Ureter (tissue), 1 donor: ENCODE results near the gene GSAP. TPM values are rescaled to one million over a fixed set of nuclear protein-coding genes. Genes with fewer than 3 reads are reported as not detected.
"Not testable (repeated sequence)": the region's sequence is repeated elsewhere in the genome, so short reads cannot be mapped to it uniquely, and the experiment has no call there.

ENCODE experiments used
- DNase-seq: peaks from one replicate; pipeline ENCODE4 v3.0.0-alpha.2; 2020; ENCODE audit warnings: low spot score
- total RNA-seq: library from RNA; stranded (reverse); gene quantifications from one replicate; pipeline ENCODE4 v1.2.4, GENCODE V29; 2023
- donor health status: DM: yes; HTN: yes; CAD: no.

Gene GSAP
- total RNA-seq, 1 donor from 2014 or later = 39.7 TPM

- no peak for DNase-seq
Observed at GRCh38 chr7:77360104-77360503, 56.0 kb downstream of the GSAP start.

- no peak for DNase-seq
Observed at GRCh38 chr7:77359599-77359998, 56.5 kb downstream of the GSAP start.

- DNase-seq = no peak
Observed at GRCh38 chr7:77354914-77355313, 61.2 kb downstream of the GSAP start.

GRCh38 chr7:77354484-77354883, 61.7 kb downstream of the GSAP start:
- DNase-seq = no peak

GRCh38 chr7:77353911-77354310, 62.2 kb downstream of the GSAP start:
- no peak for DNase-seq

- DNase-seq = no peak
Observed at GRCh38 chr7:77353407-77353721, 62.8 kb downstream of the GSAP start.

- no peak for DNase-seq
Observed at GRCh38 chr7:77352665-77353406, 63.3 kb downstream of the GSAP start.

- no peak for DNase-seq
Observed at GRCh38 chr7:77351539-77352004, 64.6 kb downstream of the GSAP start.

GRCh38 chr7:77349141-77349540, 67.0 kb downstream of the GSAP start:
- no peak for DNase-seq

- DNase-seq = no peak
Observed at GRCh38 chr7:77348371-77348813, 67.8 kb downstream of the GSAP start.

- no peak for DNase-seq
Observed at GRCh38 chr7:77346441-77346840, 69.7 kb downstream of the GSAP start.

- not testable (repeated sequence) for DNase-seq
Observed at GRCh38 chr7:77345426-77345825, 70.7 kb downstream of the GSAP start.

GRCh38 chr7:77339726-77340125, 76.4 kb downstream of the GSAP start:
- DNase-seq = no peak

- no peak for DNase-seq
Observed at GRCh38 chr7:77338883-77339629, 77.1 kb downstream of the GSAP start.

- DNase-seq = no peak
Observed at GRCh38 chr7:77338260-77338659, 77.9 kb downstream of the GSAP start.

- no peak for DNase-seq
Observed at GRCh38 chr7:77337456-77337990, 78.6 kb downstream of the GSAP start.

GRCh38 chr7:77335581-77335980, 80.6 kb downstream of the GSAP start:
- DNase-seq = no peak

- DNase-seq = not testable (repeated sequence)
Observed at GRCh38 chr7:77334039-77334438, 82.1 kb downstream of the GSAP start.

GRCh38 chr7:77331938-77332695, 84.0 kb downstream of the GSAP start:
- peak; percentile 62 for DNase-seq

- no peak for DNase-seq
Observed at GRCh38 chr7:77330169-77330882, 85.8 kb downstream of the GSAP start.

- DNase-seq = no peak
Observed at GRCh38 chr7:77329466-77330168, 86.5 kb downstream of the GSAP start.
